HG03135 (cell line): ENCODE results near the gene LIAS.
A peak's percentile ranks its signal among the peaks of the same experiment; 100 is the strongest.
"Not testable (repeated sequence)": the region's sequence is repeated elsewhere in the genome, so short reads cannot be mapped to it uniquely, and the experiment has no call there.

ENCODE experiments used
- ATAC-seq: cut with Tn5 transposase; IDR thresholded peaks from one replicate; pipeline ENCODE4 v1.9.1; 2021; ENCODE audit warnings: mild to moderate bottlenecking, moderate library complexity; ENCODE audit not compliant: unreplicated experiment

Gene LIAS

GRCh38 chr4:39458505-39459300 lies at the start of gene LIAS, which contains the start of gene RPL9:
Gene LIAS, plus strand, starts transcription at chr4:39459056. Its CDS starts 62 bp downstream, at chr4:39459118.
Gene RPL9, minus strand, starts transcription at chr4:39458922. Its CDS starts 483 bp downstream, at chr4:39458439.
- ATAC-seq: peak; percentile 68

DNA sequence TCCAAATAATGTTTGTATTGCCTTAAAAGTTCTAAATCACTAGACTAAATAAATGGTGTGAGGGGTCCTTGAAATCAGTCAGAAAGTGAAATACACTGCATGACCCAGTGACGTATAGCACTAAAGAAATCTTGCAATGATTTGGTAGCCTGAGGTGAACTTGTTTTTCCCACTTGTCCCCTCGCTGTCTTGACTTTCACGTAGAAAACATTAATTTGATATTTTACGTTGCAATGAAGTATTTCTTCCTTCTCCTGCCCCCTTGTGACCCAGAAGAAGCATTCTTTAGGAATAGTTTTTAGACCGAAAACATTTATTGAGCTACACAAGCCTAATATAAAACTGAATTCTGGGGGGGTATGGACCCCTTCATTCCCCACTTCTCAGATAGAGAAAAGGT lies 48.4 kb upstream of the LIAS start:
- ATAC-seq: no peak

DNA sequence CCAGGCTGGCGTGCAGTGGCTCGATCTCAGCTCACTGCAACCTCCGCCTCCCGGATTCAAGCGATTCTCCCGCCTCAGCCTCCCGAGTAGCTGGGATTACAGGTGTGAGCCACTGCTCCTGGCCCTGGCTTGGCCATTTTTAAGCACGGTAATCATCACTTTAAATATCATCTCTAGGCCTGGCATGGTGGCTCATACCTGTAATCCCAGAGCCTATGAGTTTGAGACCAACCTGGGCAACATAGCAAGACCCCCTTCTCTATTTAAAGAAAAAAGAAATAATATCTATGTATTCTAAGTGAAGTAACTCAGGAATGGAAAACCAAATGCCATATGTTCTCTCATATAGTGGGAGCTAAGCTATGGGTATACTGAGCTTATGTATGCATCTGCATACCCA lies 47.3 kb upstream of the LIAS start:
- not testable (repeated sequence) for ATAC-seq

- no peak for ATAC-seq
Observed at GRCh38 chr4:39415678-39416283, 43.1 kb upstream of the LIAS start.

- no peak for ATAC-seq
Observed at GRCh38 chr4:39422247-39422646, 36.6 kb upstream of the LIAS start.

DNA sequence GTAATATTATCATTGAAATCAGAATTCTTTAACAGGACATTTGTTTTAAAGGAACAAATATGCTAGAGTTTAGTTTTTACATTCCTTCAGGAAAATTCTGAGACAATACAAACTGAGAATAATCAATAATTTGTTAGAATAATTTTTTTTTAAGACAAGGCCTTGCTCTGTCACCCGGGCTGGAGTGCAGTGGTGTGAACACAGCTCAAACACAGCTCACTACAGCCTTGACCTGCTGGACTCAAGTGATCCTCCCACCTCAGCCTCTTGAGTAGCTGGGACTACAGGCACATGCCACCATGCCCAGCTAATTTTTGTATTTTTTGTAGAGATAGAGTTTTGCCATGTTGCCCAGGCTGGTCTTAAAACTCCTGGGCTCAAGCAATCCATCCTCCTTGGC lies 33.6 kb upstream of the LIAS start:
- ATAC-seq: not testable (repeated sequence)

GRCh38 chr4:39426728-39427127 lies 32.1 kb upstream of the LIAS start:
- no peak for ATAC-seq

DNA sequence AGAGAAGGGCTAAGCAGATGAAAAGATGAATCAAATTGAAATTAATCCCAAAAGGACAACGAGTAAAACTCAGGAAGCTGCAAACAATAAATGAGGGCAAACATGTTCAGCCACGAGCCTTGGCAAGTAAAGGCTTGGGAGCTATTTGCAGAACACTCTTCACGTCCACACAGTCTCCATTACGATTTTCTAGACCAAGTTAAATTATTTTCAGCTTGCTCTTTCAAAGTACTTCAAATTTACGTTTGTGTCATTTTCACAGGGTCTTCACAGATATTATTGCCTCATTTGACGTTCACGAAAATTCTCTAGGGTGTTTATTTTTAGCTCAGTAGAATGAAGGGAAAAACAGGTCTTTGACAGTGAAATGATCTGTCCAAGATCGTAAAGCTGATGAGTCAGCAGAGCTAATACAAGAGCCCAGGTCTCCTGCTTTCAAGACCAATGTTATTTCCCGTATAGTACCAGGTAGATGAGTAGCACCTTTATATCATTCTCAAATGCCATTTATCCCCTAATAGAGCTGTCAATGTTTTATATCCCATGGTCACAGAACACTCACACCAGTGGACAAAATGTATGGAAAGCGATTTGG lies 31.2 kb upstream of the LIAS start:
- ATAC-seq: no peak

DNA sequence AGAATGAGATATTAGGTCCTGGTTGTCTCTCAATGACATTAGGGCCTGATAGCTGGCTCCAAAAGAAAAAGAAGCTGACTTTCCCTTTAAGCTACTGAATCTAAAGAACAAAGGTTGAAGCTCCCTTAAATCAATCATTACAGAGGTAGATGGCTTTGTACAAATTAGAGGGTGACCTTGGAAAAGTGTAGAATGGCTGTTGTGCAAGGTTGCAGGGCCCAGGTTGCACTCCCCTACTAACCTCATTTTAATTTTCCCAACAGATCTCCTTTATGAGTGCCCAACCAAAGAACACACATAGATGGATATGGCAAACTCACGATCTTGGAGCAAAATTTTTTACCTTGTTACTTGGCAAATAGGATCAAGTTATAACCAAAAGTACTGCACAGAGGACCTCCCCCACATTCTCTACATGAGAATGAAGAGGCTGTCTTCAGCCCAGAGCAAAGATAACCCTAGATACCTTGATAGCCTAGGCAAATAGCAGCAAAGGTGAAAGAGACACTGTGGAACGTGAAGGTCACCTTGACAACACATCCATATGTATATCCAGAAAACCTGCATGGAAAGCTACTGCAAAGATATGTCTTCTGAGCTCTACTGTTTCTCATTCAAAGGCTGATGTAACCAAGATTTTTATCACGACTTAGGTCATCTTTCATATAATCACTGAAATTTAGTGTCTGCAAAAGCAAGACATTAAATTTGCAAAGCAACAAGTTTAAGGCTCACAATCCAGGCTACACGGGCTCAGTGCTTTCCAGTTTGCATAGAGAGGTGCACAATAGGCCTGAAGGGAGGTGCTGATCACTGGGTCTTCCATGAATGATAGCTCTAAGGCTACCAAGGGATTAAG lies 29.2 kb upstream of the LIAS start:
- no peak for ATAC-seq

- ATAC-seq: no peak
Observed at GRCh38 chr4:39433878-39434492, 24.9 kb upstream of the LIAS start.

- no peak for ATAC-seq
Observed at GRCh38 chr4:39435659-39436563, 22.9 kb upstream of the LIAS start.

GRCh38 chr4:39441593-39441992 lies 17.3 kb upstream of the LIAS start:
- ATAC-seq: no peak

- no peak for ATAC-seq
Observed at GRCh38 chr4:39442998-39443397, 15.9 kb upstream of the LIAS start.

- no peak for ATAC-seq
Observed at GRCh38 chr4:39446483-39446841, 12.4 kb upstream of the LIAS start.

DNA sequence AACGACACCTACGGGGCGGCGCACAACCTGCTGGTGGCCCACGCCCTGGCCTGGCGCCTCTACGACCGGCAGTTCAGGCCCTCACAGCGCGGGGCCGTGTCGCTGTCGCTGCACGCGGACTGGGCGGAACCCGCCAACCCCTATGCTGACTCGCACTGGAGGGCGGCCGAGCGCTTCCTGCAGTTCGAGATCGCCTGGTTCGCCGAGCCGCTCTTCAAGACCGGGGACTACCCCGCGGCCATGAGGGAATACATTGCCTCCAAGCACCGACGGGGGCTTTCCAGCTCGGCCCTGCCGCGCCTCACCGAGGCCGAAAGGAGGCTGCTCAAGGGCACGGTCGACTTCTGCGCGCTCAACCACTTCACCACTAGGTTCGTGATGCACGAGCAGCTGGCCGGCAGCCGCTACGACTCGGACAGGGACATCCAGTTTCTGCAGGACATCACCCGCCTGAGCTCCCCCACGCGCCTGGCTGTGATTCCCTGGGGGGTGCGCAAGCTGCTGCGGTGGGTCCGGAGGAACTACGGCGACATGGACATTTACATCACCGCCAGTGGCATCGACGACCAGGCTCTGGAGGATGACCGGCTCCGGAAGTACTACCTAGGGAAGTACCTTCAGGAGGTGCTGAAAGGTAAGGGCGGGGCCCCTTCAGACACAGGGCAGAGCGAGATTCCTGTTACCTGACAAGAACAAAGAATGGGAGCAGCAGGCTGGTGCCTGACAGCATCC lies 11.8 kb upstream of the LIAS start:
- ATAC-seq: peak; percentile 86

DNA sequence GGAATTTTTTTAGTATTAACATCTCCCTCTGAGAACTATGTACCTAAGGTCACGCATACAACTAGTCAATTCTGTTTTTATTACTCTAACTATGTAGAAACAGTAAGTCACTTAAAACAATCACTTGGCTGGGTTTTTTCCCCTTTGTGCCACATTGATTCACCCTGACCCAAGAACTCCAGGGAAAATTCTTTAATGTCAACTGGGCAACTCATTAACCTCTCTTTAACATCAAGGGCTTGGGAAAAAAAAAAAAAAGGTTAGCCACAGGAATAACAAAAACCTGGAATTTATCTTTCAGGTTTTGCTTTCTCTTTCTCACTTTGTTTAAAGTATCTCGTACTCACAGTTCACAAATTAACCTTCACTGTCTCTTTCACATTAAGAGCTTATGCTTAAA lies 8.2 kb upstream of the LIAS start:
- no peak for ATAC-seq

DNA sequence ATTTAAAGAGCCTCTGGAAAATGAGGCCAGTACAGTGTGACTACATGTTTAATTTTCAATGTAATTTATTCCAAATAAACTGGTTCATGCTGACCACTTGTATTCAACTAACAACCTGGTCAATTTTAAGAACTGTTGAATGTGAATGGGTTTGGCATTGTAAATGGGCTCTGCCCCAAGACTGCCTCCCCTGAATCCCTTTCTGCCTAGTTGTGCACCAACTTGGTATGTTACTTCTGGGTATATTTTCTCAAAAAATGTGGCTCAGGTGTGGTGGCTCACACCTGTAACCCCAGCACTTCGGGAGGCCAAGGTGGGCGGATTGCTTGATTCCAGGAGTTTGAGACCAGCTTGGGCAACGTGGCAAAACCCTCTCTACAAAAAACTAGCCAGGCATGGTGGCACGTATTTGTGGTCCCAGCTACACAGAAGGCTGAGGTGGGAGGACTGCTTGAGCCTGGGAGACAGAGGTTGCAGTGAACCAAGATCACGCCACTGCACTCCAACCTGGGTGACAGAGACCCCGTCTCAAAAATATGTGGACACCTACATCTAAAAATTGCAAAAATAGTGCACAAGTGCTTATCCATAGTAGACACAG lies 7.3 kb upstream of the LIAS start:
- no peak for ATAC-seq

- ATAC-seq: no peak
Observed at GRCh38 chr4:39452153-39452859, 6.5 kb upstream of the LIAS start.
